GM12891 (cell line): ENCODE data around the gene ATP2B2.

Source experiments
- PAX5 ChIP-seq: IDR thresholded peaks from 2 replicates; pipeline ENCODE4 v1.6.1; 2011; ENCODE audit warnings: low read length, moderate library complexity, mild to moderate bottlenecking; ENCODE audit not compliant: insufficient read depth, severe bottlenecking
- POLR2A ChIP-seq: IDR thresholded peaks from 2 replicates; pipeline ENCODE4 v1.6.1; 2011; ENCODE audit warnings: low read depth, low read length, control low read depth
- POLR2AphosphoS5 ChIP-seq: IDR thresholded peaks from 2 replicates; pipeline ENCODE4 v1.6.1; 2011; ENCODE audit warnings: low read depth, low read length, control low read depth
- POU2F2 ChIP-seq: IDR thresholded peaks from 2 replicates; pipeline ENCODE4 v1.6.1; 2011; ENCODE audit warnings: low read depth, mild to moderate bottlenecking, control low read depth, low read length, moderate library complexity
- SPI1 ChIP-seq: IDR thresholded peaks from 2 replicates; pipeline ENCODE4 v1.6.1; 2011; ENCODE audit warnings: low read depth, low read length, control low read depth
- TAF1 ChIP-seq: IDR thresholded peaks from 2 replicates; pipeline ENCODE4 v1.6.1; 2011; ENCODE audit warnings: low read depth, low read length, control low read depth

DNA sequence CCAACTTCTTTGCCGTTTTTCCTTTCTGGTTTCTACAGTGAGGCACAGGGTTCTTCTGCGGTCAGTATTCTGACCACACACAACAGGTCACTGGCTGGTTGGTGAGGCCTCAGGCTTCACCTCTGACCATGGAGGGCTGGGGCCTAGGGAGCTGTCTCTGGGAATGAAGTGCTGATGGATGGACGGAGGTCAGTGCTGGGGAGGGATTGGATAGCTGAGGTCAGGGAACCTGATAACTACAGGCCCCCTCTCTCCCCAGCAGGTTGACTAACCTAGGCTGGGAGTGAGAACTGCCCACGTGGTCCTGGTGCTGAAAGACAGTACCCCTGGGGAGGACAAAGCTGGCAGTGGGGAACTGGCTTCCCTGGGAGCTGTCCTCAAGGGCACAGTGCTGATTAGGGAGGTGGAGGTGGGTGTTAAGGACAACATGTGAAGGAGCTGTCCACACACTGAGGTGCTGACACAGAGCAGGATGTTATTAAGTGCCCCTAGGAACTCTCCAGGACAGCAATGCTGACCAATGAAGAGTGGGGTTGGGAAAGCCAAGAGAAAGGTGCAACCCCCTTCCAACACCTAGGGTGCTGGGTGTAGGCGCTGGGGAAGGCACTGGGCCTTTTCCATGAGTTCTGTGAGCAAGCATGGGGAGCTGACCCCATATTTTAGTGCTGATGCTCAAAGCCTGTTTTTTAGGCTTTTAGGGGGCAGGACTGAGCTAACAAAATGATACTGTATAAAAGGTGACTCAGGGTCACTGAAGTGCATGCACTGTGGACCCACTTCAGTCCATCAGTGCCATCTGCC, 45.2 kb downstream of the ATP2B2 start:
- TF ChIP-seq TAF1 (no peak), POLR2A (no peak), POLR2AphosphoS5 (no peak), SPI1 (no peak), POU2F2 (no peak), PAX5 (no peak)
